Measurements from ENCODE around the gene TRIM45.
"Not testable (repeated sequence)": the region's sequence is repeated elsewhere in the genome, so short reads cannot be mapped to it uniquely, and the experiment has no call there.

Gene TRIM45, protein sequence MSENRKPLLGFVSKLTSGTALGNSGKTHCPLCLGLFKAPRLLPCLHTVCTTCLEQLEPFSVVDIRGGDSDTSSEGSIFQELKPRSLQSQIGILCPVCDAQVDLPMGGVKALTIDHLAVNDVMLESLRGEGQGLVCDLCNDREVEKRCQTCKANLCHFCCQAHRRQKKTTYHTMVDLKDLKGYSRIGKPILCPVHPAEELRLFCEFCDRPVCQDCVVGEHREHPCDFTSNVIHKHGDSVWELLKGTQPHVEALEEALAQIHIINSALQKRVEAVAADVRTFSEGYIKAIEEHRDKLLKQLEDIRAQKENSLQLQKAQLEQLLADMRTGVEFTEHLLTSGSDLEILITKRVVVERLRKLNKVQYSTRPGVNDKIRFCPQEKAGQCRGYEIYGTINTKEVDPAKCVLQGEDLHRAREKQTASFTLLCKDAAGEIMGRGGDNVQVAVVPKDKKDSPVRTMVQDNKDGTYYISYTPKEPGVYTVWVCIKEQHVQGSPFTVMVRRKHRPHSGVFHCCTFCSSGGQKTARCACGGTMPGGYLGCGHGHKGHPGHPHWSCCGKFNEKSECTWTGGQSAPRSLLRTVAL

DNA sequence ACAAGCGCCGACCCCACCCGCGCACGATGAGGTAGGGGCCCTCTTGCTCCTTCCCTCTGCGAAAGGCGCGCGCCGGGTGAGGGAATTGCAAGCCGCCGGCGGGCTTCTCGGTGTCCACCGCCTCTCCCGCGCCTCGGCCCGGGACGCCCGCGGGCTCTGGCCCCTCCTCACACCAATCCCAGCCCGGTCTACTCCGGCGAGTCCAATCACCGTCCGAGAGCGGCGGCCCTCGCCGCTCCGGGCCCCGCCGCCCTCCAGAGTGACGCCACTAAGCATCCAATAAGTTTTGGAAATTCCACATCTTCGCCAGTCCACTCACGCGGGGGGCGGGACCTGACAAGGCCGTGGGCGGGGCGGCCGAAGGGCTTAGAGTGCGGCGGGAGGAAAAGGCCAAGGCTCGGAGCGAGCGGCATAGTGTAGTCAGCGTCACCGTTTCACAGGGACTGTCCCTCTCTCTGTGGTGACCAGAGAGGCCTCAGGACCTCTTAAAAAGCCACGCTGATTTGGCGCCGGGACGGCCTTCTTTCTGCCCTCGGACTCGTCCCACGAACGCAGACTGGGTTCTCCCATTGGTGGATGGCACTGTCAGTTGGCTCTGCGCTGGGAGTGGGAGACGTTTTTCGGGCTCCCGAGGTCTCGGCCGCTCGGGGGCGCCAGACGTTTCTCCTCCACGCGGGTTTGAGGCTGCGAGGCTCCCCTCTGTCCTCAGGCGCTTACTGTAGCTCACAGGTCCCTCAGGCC is at the start of gene TRIM45:
TRIM45 (minus strand) TSS at position 161 of the 741 bp plus-strand sequence. CDS start 548 bp downstream, outside the sequence.
- DNase-seq (ENCODE audit: low read depth in 1 of 2, low spot score in 1 of 2), result peak; percentile 61 to 69

DNA sequence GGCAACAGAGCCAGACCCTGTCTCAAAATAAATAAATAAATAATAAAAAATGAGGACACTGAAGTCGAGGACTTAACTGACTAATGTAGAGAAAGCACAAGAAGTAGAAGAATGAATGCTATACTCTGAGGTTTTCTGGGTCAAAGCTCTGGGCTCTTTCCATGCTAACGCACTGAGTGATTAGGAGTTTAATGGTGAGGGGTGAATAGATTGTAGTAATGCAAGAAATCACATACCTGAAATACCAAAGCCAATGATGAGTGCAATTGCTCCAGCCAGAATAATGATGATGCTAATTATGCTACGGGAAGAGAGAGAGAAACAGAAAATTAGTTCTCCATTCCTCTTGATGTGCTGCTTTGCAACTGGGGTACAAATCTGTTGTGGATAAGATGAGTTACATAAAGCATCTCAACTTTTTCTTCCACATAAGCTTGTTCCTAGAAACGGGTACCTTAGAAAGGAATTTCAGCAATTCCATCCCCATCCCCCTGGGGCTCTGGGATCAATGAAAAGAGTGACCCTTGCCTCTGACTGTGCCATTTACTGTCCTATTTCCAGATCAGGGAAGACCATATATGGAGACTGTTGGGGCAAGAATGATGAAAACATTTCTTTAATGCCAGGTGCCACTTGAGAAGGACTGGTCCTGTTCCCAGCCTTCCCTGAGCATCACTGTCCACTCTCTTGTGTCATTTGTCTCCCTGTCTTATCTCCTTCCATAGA is 48.5 kb upstream of the TRIM45 start:
- DNase-seq (ENCODE audit: low read depth in 1 of 2, low spot score in 1 of 2), result no peak

- DNase-seq (ENCODE audit: low read depth in 1 of 2, low spot score in 1 of 2), result no peak
Observed at GRCh38 chr1:117167402-117167801, 45.9 kb upstream of the TRIM45 start.

DNA sequence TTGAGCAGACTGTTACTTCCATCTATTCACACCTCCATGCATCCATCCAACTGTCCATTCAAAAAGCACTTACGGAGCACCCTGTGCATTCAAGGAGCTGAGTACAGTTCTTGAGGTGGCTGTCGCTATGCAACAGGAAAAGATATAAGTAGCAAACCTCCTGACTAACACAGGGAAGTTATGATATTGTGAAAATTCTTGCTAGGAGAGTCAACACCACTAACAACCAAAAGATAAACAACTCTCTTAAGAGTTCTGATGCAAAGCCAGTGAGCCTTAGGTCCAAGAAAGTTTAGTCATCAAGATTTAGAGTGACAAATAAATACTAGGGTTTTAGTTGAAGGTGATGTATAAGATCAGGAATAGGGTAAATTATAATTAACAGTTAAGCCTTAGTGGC is 44.5 kb upstream of the TRIM45 start:
- DNase-seq (ENCODE audit: low read depth in 1 of 2, low spot score in 1 of 2), result no peak

DNA sequence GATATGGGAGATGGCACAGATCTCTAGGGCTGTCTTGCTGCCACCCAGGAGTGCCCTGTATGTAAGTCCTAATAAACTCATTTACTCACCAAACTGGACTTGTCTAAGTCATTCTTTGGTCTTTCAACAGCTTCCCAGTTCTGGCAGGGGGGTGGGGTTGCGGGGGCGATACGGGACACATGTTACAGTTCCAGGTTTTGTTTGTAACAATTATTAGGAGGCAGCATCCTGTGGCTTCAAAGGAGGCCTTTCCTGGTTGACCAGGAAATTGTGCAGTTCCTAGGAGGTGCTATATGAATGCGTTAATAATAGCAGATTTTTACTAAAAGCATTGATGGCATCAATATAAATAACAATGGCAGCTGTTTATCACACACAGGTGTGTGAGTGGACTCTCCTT is 42.7 kb upstream of the TRIM45 start:
- no peak for DNase-seq (ENCODE audit: low read depth in 1 of 2, low spot score in 1 of 2)

- DNase-seq (ENCODE audit: low read depth in 1 of 2, low spot score in 1 of 2), result no peak
Observed at GRCh38 chr1:117162816-117163215, 41.3 kb upstream of the TRIM45 start.

GRCh38 chr1:117161887-117162286 is 40.3 kb upstream of the TRIM45 start:
- no peak for DNase-seq (ENCODE audit: low read depth in 1 of 2, low spot score in 1 of 2)

DNA sequence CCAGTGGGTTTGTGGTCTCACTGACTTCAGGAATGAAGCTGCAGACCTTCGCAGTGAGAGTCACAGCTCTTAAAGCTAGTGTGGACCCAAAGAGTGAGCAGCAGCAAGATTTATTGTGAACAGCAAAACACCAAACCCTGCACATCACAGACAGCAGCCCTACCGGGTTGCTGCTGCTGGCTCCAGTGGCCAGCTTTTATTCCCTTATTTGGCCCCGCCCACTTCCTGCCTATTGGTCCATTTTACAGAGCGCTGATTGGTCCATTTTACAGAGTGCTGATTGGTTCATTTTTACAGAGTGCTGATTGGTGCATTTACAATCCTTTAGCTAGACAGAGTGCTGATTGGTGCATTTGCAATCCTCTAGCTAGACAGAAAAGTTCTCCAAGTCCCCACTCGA is 29.8 kb upstream of the TRIM45 start:
- not testable (repeated sequence) for DNase-seq (ENCODE audit: low read depth in 1 of 2, low spot score in 1 of 2)

DNA sequence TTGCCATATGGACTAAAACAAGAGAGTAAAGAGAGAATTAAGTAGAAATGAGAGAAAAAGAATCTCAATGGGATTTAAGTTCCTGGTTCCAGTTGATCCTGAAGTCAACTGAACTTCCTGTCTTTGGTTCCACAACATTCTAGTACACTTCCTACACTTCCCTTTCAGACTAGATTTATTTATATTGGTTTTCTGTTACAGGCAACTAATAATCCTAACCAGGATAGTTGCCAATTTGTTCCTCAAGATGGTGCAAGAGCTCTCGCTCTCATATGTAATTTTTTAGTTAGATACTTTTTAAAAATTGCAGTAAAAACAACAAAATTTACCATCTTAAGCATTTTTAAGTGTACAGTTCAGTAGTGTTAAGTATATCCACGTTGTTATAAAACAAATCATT is 28.8 kb upstream of the TRIM45 start:
- DNase-seq (ENCODE audit: low read depth in 1 of 2, low spot score in 1 of 2), result no peak

DNA sequence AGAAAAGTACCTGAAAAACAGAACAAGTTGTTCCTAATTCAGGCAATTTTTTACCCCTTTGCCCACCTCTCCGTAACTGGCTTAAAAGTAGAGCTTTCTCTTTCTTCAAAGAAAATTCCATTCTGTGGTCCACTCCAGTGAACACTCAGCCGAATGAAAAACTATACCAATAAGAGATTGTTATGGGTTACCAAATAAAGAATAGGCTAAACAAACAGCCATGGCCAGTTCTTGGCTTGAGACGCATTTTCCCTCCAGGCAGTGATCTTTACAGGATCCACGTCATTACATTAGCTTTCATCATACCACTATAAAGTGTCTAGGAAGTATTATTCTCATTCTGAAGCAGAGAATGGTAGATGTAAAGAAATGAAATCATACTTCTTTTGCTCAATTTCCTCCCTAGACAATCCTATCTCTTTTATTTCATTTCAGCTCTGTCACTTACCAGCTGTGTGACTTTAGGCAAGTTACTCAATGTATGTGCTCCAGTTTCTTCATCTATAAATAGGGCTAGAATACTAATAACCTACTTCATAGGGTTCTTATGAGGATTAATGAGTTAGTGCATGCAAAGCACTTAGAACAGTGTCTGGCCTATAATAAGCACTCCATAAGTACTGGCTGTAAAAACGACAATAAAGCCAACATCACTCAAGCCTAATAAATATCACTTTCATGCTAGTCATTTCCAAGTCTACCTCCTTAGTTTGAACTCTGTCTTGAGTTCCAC is 26.5 kb upstream of the TRIM45 start:
- DNase-seq (ENCODE audit: low read depth in 1 of 2, low spot score in 1 of 2), result no peak

GRCh38 chr1:117147341-117147831 is 25.8 kb upstream of the TRIM45 start:
- DNase-seq (ENCODE audit: low read depth in 1 of 2, low spot score in 1 of 2), result no peak

GRCh38 chr1:117146575-117147340 is 25.2 kb upstream of the TRIM45 start:
- DNase-seq (ENCODE audit: low read depth in 1 of 2, low spot score in 1 of 2), result no peak

DNA sequence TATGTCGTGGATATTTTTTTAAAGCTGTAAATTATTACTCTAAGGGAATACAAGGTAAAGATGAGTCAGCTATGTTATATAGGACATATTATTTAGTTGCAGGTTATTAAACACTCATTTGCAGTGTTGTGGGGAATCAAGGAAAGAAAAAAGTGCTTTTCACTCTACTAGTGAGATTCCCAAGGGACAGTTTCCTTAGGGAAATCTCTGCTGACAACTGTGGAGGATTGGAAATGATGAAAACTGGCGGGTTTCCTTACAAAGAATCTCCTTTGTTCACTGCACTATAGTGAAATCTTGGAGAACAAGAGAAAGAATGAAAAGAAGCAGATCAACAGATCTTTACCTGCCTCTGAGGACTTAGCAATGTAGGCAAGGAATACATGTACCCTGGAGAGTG is 24.5 kb upstream of the TRIM45 start:
- DNase-seq (ENCODE audit: low read depth in 1 of 2, low spot score in 1 of 2), result no peak

GRCh38 chr1:117143871-117144270 is 22.3 kb upstream of the TRIM45 start:
- no peak for DNase-seq (ENCODE audit: low read depth in 1 of 2, low spot score in 1 of 2)

DNA sequence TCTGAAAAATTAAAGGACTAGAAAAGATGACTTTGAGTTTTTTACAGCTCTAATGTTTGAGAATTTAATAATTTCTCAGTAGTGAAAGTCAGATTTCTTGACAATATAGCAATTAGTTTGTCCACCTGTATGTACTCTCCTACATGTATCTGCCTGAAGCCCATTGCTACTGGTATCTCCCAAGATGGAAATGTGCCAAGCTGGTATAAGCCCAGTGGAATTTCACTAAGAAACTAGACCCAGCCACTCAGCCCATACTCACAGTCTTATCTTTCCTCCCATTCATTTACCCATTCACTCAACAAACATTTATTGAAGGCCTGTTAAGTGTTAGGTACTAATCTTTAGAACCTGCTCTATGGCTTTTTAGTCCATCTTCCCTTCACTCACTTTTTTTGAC is 21.6 kb upstream of the TRIM45 start:
- DNase-seq (ENCODE audit: low read depth in 1 of 2, low spot score in 1 of 2), result no peak

GRCh38 chr1:117142200-117142599 is 20.7 kb upstream of the TRIM45 start:
- no peak for DNase-seq (ENCODE audit: low read depth in 1 of 2, low spot score in 1 of 2)

GRCh38 chr1:117138561-117138960 is 17.0 kb upstream of the TRIM45 start:
- DNase-seq (ENCODE audit: low read depth in 1 of 2, low spot score in 1 of 2), result no peak

GRCh38 chr1:117138106-117138505 is 16.6 kb upstream of the TRIM45 start:
- DNase-seq (ENCODE audit: low read depth in 1 of 2, low spot score in 1 of 2), result no peak

GRCh38 chr1:117137281-117137855 is 15.8 kb upstream of the TRIM45 start:
- DNase-seq (ENCODE audit: low read depth in 1 of 2, low spot score in 1 of 2), result no peak

All from activated T-helper 1 cell treated with anti-CD3 and anti-CD28 coated beads, Interleukin-2, amount 50 U/mL, for 16 hours (primary cell).